Measurements from ENCODE around the gene SETBP1. TPM values are rescaled to one million over a fixed set of nuclear protein-coding genes. Genes with fewer than 3 reads are reported as not detected.
"Not testable (repeated sequence)": the region's sequence is repeated elsewhere in the genome, so short reads cannot be mapped to it uniquely, and the experiment has no call there.

Gene SETBP1
- total RNA-seq, 1 experiment from 2014 or later: 0.23 TPM

DNA sequence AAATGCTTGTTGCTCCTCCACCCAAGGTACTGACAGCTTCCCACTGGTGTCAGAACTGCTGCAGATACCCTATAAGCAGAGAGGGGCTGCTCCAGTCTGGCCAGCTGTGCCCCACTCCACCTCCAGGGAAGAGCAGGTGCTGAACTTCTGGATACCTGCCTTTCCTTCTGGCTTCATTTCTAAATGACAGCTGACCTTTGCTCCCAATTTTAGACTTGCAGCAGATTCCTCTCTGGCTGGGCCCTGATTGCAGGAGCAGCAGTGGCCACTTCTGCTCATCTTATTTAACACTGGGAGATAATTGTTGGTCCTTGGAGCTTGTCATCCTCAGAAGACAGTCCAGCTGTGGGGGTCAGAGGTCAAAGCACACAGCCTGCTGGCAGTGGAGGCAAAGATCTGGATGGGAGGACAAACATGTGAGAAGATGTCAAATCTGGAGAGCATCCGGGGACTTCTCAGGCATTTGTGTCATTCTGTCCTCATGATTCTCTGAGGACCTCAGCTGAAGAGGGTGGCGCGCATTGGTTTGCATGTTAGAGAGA, 38.9 kb downstream of the SETBP1 start:
- ChIA-PET CTCF (no interaction called here), POLR2A (no interaction called here)
- DNase-seq (ENCODE audit: low read depth, low spot score): no peak
- Histone ChIP-seq H3K4me3 (ENCODE audit: low read depth in 2 of 2, low read length in 2 of 2) (no peak overlapping the region), H3K9me3 (ENCODE audit: control insufficient read depth, insufficient read depth, low read depth, low read length) (no peaks in the 10 kb centered on the region), H3K36me3 (ENCODE audit: control insufficient read depth, insufficient read depth, low read length) (no peaks in the 10 kb centered on the region), H3K4me1 (ENCODE audit: control insufficient read depth, insufficient read depth, low read length) (no peaks in the 10 kb centered on the region), H3K27ac (ENCODE audit: low read length) (no peak overlapping the region), H3K27me3 (ENCODE audit: control insufficient read depth, insufficient read depth, low read length) (no peaks in the 10 kb centered on the region)
- intact Hi-C loops (cut with micrococcal nuclease; ENCODE audit: unreplicated experiment) (no loop called here), in situ Hi-C loops (cut with HindIII; ENCODE audit: low pct_unique_long_range_greater_than_20kb, low sequenced_read_pairs) (no loop called here)
- BruUV-seq (replicated peaks): no TSS peak
- TF ChIP-seq POLR2AphosphoS5 (IDR thresholded peaks at IDR 0.05; ENCODE audit: low read depth, low read length) (no peak), SIN3A (IDR thresholded peaks at IDR 0.05; ENCODE audit: borderline replicate concordance, insufficient read depth, low read depth, low read length) (no peak), TCF7L2 (IDR thresholded peaks at IDR 0.05; ENCODE audit: low read depth, low read length) (no peak)
- TF ChIP-seq, protein P1, sequence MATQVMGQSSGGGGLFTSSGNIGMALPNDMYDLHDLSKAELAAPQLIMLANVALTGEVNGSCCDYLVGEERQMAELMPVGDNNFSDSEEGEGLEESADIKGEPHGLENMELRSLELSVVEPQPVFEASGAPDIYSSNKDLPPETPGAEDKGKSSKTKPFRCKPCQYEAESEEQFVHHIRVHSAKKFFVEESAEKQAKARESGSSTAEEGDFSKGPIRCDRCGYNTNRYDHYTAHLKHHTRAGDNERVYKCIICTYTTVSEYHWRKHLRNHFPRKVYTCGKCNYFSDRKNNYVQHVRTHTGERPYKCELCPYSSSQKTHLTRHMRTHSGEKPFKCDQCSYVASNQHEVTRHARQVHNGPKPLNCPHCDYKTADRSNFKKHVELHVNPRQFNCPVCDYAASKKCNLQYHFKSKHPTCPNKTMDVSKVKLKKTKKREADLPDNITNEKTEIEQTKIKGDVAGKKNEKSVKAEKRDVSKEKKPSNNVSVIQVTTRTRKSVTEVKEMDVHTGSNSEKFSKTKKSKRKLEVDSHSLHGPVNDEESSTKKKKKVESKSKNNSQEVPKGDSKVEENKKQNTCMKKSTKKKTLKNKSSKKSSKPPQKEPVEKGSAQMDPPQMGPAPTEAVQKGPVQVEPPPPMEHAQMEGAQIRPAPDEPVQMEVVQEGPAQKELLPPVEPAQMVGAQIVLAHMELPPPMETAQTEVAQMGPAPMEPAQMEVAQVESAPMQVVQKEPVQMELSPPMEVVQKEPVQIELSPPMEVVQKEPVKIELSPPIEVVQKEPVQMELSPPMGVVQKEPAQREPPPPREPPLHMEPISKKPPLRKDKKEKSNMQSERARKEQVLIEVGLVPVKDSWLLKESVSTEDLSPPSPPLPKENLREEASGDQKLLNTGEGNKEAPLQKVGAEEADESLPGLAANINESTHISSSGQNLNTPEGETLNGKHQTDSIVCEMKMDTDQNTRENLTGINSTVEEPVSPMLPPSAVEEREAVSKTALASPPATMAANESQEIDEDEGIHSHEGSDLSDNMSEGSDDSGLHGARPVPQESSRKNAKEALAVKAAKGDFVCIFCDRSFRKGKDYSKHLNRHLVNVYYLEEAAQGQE (IDR thresholded peaks at IDR 0.05; ENCODE audit: insufficient read depth in 1 of 2, low read depth in 2 of 2, low read length in 1 of 2): no peak
- TF ChIP-seq, protein P2, sequence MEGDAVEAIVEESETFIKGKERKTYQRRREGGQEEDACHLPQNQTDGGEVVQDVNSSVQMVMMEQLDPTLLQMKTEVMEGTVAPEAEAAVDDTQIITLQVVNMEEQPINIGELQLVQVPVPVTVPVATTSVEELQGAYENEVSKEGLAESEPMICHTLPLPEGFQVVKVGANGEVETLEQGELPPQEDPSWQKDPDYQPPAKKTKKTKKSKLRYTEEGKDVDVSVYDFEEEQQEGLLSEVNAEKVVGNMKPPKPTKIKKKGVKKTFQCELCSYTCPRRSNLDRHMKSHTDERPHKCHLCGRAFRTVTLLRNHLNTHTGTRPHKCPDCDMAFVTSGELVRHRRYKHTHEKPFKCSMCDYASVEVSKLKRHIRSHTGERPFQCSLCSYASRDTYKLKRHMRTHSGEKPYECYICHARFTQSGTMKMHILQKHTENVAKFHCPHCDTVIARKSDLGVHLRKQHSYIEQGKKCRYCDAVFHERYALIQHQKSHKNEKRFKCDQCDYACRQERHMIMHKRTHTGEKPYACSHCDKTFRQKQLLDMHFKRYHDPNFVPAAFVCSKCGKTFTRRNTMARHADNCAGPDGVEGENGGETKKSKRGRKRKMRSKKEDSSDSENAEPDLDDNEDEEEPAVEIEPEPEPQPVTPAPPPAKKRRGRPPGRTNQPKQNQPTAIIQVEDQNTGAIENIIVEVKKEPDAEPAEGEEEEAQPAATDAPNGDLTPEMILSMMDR (IDR thresholded peaks at IDR 0.05): no peak
- no peak for ATAC-seq

DNA sequence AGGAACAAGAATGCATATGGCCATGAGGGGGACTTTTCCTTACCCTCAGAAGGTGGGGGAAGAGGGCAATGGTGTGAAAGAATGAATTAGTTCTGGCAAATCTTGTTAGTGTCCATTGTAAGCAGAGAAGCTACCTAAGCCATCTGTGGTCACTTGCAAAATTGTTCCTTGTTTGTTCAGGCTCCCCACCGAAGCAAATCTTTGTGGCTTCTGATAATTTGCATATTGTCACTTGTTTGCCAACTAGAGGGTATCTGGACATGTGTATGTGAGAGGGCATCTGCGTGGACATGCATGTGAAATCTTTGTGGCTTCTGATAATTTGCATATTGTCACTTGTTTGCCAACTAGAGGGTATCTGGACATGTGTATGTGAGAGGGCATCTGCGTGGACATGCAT, 41.1 kb downstream of the SETBP1 start:
- BruUV-seq (replicated peaks); H3K9me3 ChIP-seq (ENCODE audit: control insufficient read depth, insufficient read depth, low read depth, low read length); H3K27ac ChIP-seq (ENCODE audit: low read length); in situ Hi-C loops (cut with HindIII; ENCODE audit: low pct_unique_long_range_greater_than_20kb, low sequenced_read_pairs); ATAC-seq; CTCF ChIA-PET; DNase-seq (ENCODE audit: low read depth, low spot score); H3K27me3 ChIP-seq (ENCODE audit: control insufficient read depth, insufficient read depth, low read length); POLR2A ChIA-PET; intact Hi-C loops (cut with micrococcal nuclease; ENCODE audit: unreplicated experiment); H3K36me3 ChIP-seq (ENCODE audit: control insufficient read depth, insufficient read depth, low read length); H3K4me1 ChIP-seq (ENCODE audit: control insufficient read depth, insufficient read depth, low read length); H3K4me3 ChIP-seq (ENCODE audit: low read depth in 2 of 2, low read length in 2 of 2): not testable (repeated sequence)

DNA sequence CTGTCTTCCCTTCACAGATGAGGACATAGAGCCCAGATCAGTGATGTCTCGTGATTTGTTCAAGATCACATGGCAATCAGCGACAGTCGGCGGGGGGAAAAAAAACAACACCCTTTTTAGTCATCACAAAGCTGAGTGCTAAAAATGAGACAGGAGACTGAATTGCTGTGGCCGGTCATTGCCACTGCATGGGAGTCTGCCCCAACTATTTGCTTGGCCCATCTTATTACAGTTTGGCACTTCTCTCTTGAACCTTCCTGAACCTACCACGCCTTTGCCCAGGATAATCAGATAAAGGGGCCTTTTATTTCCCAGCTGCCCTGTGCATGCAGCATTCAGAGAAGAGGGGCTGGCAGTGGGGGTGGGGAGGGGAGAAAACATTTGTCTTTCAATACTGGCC, 42.7 kb downstream of the SETBP1 start:
- CTCF ChIA-PET: no interaction called here

More for the DNA sequence above, 42.7 kb downstream of the SETBP1 start:
- POLR2A ChIA-PET: no interaction called here
- no peaks in the 10 kb centered on the region for H3K36me3 ChIP-seq (ENCODE audit: control insufficient read depth, insufficient read depth, low read length)
- BruUV-seq (replicated peaks): no TSS peak
- H3K4me3 ChIP-seq (ENCODE audit: low read depth in 2 of 2, low read length in 2 of 2): no peak overlapping the region
- in situ Hi-C loops (cut with HindIII; ENCODE audit: low pct_unique_long_range_greater_than_20kb, low sequenced_read_pairs): no loop called here
- H3K9me3 ChIP-seq (ENCODE audit: control insufficient read depth, insufficient read depth, low read depth, low read length): no peaks in the 10 kb centered on the region
- no peaks in the 10 kb centered on the region for H3K27me3 ChIP-seq (ENCODE audit: control insufficient read depth, insufficient read depth, low read length)
- no peaks in the 10 kb centered on the region for H3K4me1 ChIP-seq (ENCODE audit: control insufficient read depth, insufficient read depth, low read length)
- intact Hi-C loops (cut with micrococcal nuclease; ENCODE audit: unreplicated experiment): no loop called here
- DNase-seq (ENCODE audit: low read depth, low spot score) (no peak), ATAC-seq (no peak)
- no peak overlapping the region for H3K27ac ChIP-seq (ENCODE audit: low read length)
- TF ChIP-seq SIN3A (IDR thresholded peaks at IDR 0.05; ENCODE audit: borderline replicate concordance, insufficient read depth, low read depth, low read length) (no peak), TCF7L2 (IDR thresholded peaks at IDR 0.05; ENCODE audit: low read depth, low read length) (no peak), POLR2AphosphoS5 (IDR thresholded peaks at IDR 0.05; ENCODE audit: low read depth, low read length) (no peak)
- TF ChIP-seq, protein P2 (IDR thresholded peaks at IDR 0.05): no peak
- TF ChIP-seq, protein P1 (IDR thresholded peaks at IDR 0.05; ENCODE audit: insufficient read depth in 1 of 2, low read depth in 2 of 2, low read length in 1 of 2): no peak
